SK-N-SH (cell line): ENCODE results near the gene TMEM63B. TPM values are rescaled to one million over a fixed set of nuclear protein-coding genes. Genes with fewer than 3 reads are reported as not detected.

Experiments used
- CTCF ChIA-PET: fragments of 300-600, 350-600 bp; formaldehyde crosslinking; extraction: SDS; loops from one replicate; lab custom pipeline; 2021; lab: Yijun Ruan, JAX
- POLR2A ChIA-PET: fragments of 350-600 bp; sonication (Branson Sonifier 250); formaldehyde crosslinking; extraction: SDS; loops from one replicate; lab custom pipeline; 2020; ENCODE audit warnings: antibody characterized with exemption, inconsistent platforms; lab: Yijun Ruan, JAX
- DNase-seq: peaks from one replicate; pipeline ENCODE4 v3.0.0; 2012
- H2AFZ ChIP-seq: fragments of 200-600 bp; sonication (generic); 2 replicates; pipeline ENCODE4 v1.8.1; 2016; ENCODE audit warnings: antibody characterized with exemption, mild to moderate bottlenecking, low read depth
- H3F3A ChIP-seq: fragments of 200-600 bp; sonication (generic); replicated peaks from 2 replicates; pipeline ENCODE3; 2016; ENCODE audit warnings: antibody characterized with exemption, mild to moderate bottlenecking; ENCODE audit not compliant: insufficient read depth
- H3K27ac ChIP-seq, 2 experiments: fragments of 200-500 bp in 1 of 2; fragments of 200-600 bp in 1 of 2; sonication (Bioruptor generic) in 1 of 2; sonication (generic), shearing (Covaris generic) in 1 of 2; 2 replicates each; pipeline versions ENCODE4 v1.5.1 to v1.6.1; 2014 to 2016; ENCODE audit warnings: low read depth in 2 of 2, inconsistent platforms in 1 of 2, low read length in 1 of 2, mild to moderate bottlenecking in 1 of 2, mixed read lengths in 1 of 2
- H3K27me3 ChIP-seq: fragments of 200-600 bp; sonication (generic), shearing (Covaris generic); 2 replicates; pipeline ENCODE4 v1.6.1; 2016; ENCODE audit warnings: mixed run types; ENCODE audit not compliant: insufficient read depth
- H3K36me3 ChIP-seq, 2 experiments: fragments of 200-500 bp in 1 of 2; fragments of 200-600 bp in 1 of 2; sonication (Bioruptor generic) in 1 of 2; sonication (generic) in 1 of 2; replicated peaks in 1 of 2; 2 replicates each; pipeline versions ENCODE3 to v1.5.1; 2014 to 2016; ENCODE audit warnings: low read length in 1 of 2, mild to moderate bottlenecking in 1 of 2; ENCODE audit not compliant: insufficient read depth in 2 of 2, control insufficient read depth in 1 of 2
- H3K4me1 ChIP-seq, 2 experiments: fragments of 200-500 bp in 1 of 2; fragments of 200-600 bp in 1 of 2; sonication (Bioruptor generic) in 1 of 2; sonication (generic), shearing (Covaris generic) in 1 of 2; 2 replicates each; pipeline versions ENCODE4 v1.5.1 to v1.6.1; 2014 to 2016; ENCODE audit warnings: low read depth in 1 of 2, low read length in 1 of 2, mixed run types in 1 of 2; ENCODE audit not compliant: insufficient read depth in 2 of 2, control insufficient read depth in 1 of 2
- H3K4me2 ChIP-seq: fragments of 200-600 bp; sonication (generic), shearing (Covaris generic); 2 replicates; pipeline ENCODE4 v1.6.1; 2017; ENCODE audit warnings: mixed run types
- H3K4me3 ChIP-seq, 2 experiments: fragments of 200-500 bp in 1 of 2; fragments of 200-600 bp in 1 of 2; sonication (Bioruptor generic) in 1 of 2; sonication (generic), shearing (Covaris generic) in 1 of 2; 2 replicates each; pipeline versions ENCODE4 v1.5.1 to v1.8.1; 2014 to 2016; ENCODE audit warnings: low read depth in 2 of 2, inconsistent platforms in 1 of 2, low read length in 1 of 2, mild to moderate bottlenecking in 1 of 2, mixed read lengths in 1 of 2, moderate library complexity in 1 of 2
- H3K79me2 ChIP-seq: fragments of 200-600 bp; sonication (generic); 2 replicates; pipeline ENCODE4 v1.8.1; 2017; ENCODE audit warnings: mild to moderate bottlenecking; ENCODE audit not compliant: insufficient read depth
- H3K9ac ChIP-seq: fragments of 200-600 bp; sonication (generic); 2 replicates; pipeline ENCODE4 v1.6.1; 2017; ENCODE audit warnings: mixed run types
- H3K9me2 ChIP-seq: fragments of 200-600 bp; sonication (generic); 2 replicates; pipeline ENCODE4 v1.6.1; 2017; ENCODE audit warnings: mixed run types
- H3K9me3 ChIP-seq: fragments of 200-600 bp; sonication (generic); 2 replicates; pipeline ENCODE4 v1.6.1; 2017; ENCODE audit warnings: mixed run types, mild to moderate bottlenecking, moderate library complexity
- H4K20me1 ChIP-seq: fragments of 200-600 bp; sonication (generic); 2 replicates; pipeline ENCODE4 v1.6.1; 2017; ENCODE audit warnings: mild to moderate bottlenecking, mixed run types; ENCODE audit not compliant: insufficient read depth
- CHD2 ChIP-seq: fragments of 150-350 bp; IDR thresholded peaks from 2 replicates; pipeline ENCODE4 v1.6.1; 2018; ENCODE audit warnings: low read length; ENCODE audit not compliant: partially characterized antibody
- ELF1 ChIP-seq: IDR thresholded peaks from 2 replicates; pipeline ENCODE4 v1.4.0; 2012
- FOSL2 ChIP-seq: IDR thresholded peaks from 2 replicates; pipeline ENCODE4 v1.4.0; 2012; ENCODE audit warnings: low read depth, mild to moderate bottlenecking, moderate library complexity, borderline replicate concordance
- FOXJ3 ChIP-seq: sonication (generic); formaldehyde crosslinking; IDR thresholded peaks from 2 replicates; pipeline ENCODE4 v1.5.1; 2020; ENCODE audit warnings: mild to moderate bottlenecking, missing genetic modification reagents
- GABPA ChIP-seq: IDR thresholded peaks from 2 replicates; pipeline ENCODE4 v1.4.0; 2012; ENCODE audit warnings: low read depth, mild to moderate bottlenecking
- GATA2 ChIP-seq: sonication (generic); formaldehyde crosslinking; IDR thresholded peaks from 2 replicates; pipeline ENCODE4 v1.5.0; 2020; ENCODE audit warnings: mild to moderate bottlenecking, missing genetic modification reagents
- JUND ChIP-seq: IDR thresholded peaks from 2 replicates; pipeline ENCODE4 v1.4.0; 2012
- MAX ChIP-seq: IDR thresholded peaks from 2 replicates; pipeline ENCODE4 v1.4.0; 2012; ENCODE audit warnings: low read depth
- MEF2A ChIP-seq: IDR thresholded peaks from 2 replicates; pipeline ENCODE4 v1.4.0; 2012; ENCODE audit warnings: low read depth, borderline replicate concordance
- NFIC ChIP-seq: IDR thresholded peaks from 2 replicates; pipeline ENCODE4 v1.4.0; 2012; ENCODE audit warnings: borderline replicate concordance
- NRF1 ChIP-seq: IDR thresholded peaks from 2 replicates; pipeline ENCODE4 v1.6.1; 2012; ENCODE audit warnings: low read depth, mild to moderate bottlenecking, low read length
- POLR2AphosphoS5 ChIP-seq: IDR thresholded peaks from 2 replicates; pipeline ENCODE4 v1.6.1; 2012; ENCODE audit warnings: low read depth, low read length
- RCOR1 ChIP-seq: fragments of 150-350 bp; IDR thresholded peaks from 2 replicates; pipeline ENCODE4 v1.6.1; 2017; ENCODE audit warnings: antibody characterized with exemption, low read length
- RXRA ChIP-seq: IDR thresholded peaks from 2 replicates; pipeline ENCODE4 v1.4.0; 2012; ENCODE audit warnings: low read depth, mild to moderate bottlenecking, borderline replicate concordance
- SIN3A ChIP-seq: IDR thresholded peaks from 2 replicates; pipeline ENCODE4 v1.6.1; 2012; ENCODE audit warnings: low read depth, mild to moderate bottlenecking, low read length, moderate library complexity, borderline replicate concordance
- SMC3 ChIP-seq: IDR thresholded peaks from 2 replicates; pipeline ENCODE4 v1.6.1; 2012; ENCODE audit warnings: low read depth, low read length, improper control_type of control experiment
- TAF1 ChIP-seq: IDR thresholded peaks from 2 replicates; pipeline ENCODE4 v1.6.1; 2012; ENCODE audit warnings: low read depth, mild to moderate bottlenecking, low read length, moderate library complexity, borderline replicate concordance
- TCF12 ChIP-seq: IDR thresholded peaks from 2 replicates; pipeline ENCODE4 v1.4.0; 2012
- WGBS: methylation state at CpG from one replicate; pipeline ENCODE4 v1.1.6; 2017; ENCODE audit warnings: low lambda C conversion rate; 5-methylcytosine and 5-hydroxymethylcytosine counted together
- polyA plus RNA-seq, 3 experiments: library from polyadenylated mRNA; depleted of rRNA; stranded (reverse); fragments of >200 nt; gene quantifications; 2 replicates each; pipeline ENCODE4 v1.2.3, GENCODE V29; 2012
- TF ChIP-seq, protein P1 (sequence below): IDR thresholded peaks from 2 replicates; pipeline ENCODE4; 2012
- TF ChIP-seq, protein P2 (sequence below): IDR thresholded peaks from 2 replicates; pipeline ENCODE4 v1.6.1; 2012; ENCODE audit warnings: mild to moderate bottlenecking, low read depth, low read length, moderate library complexity

TMEM63B gene
- polyA plus RNA-seq, 1 of the 3 experiments (the other 2 are of a cell fraction), result 52.7 TPM

DNA sequence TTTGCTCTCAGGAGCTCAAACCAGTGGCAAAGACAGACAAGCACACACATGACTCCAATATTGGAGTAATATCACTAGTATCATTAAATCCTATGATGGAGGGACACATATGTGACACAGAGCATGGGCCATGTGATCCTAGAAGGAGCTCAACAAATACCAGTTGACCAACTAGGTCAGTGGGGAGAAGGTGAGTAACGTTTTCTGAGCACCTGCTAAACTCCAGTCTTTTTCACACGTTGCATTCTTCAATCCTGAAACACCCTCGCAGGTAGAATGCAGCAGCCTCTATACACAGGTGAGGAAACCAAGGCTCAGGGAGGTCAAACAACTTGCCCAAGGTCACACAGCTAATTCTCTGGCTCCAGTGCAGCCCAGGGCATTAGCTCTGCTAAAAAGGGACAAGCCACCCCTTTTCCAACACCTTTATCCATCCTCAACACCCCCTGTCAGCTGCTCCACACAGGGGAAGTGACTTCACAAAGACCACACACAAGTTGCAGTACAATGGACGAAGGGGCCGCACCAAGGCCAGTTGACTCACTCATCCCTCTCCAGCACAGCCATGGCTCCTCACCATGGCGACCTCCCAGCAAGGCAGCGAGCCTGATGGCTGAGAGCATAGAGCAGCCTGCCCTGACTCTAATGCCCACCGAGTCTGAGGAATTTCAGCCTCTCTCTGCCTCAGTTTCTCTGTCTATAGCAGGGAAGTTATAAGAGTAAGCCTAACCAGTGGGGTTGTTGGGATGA is 35.7 kb downstream of the TMEM63B start:
- no peaks in the 10 kb centered on the region for H3K9me3 ChIP-seq
- no peak overlapping the region for H3K4me3 ChIP-seq
- CTCF ChIA-PET, result interaction anchor here (0.6 to 4.7 kb wide), 8 partner anchors 9 to 94 kb away, joined by 3 to 26 read pairs (median 6); partner anchors contain the start of gene SLC35B2
- no peaks in the 10 kb centered on the region for H3K27me3 ChIP-seq
- DNase-seq, result no peak
- H3F3A ChIP-seq, result no peaks in the 10 kb centered on the region
- POLR2A ChIA-PET, result interaction anchor here (0.7 kb wide), 1 partner anchor 54 kb away, joined by 3 read pairs; no protein-coding TSS in a partner anchor
- no peak overlapping the region for H3K4me2 ChIP-seq
- H4K20me1 ChIP-seq, result no peaks in the 10 kb centered on the region
- WGBS, result 41% methylated on average over 6 of the region's 8 CpGs
- no peak for TF ChIP-seq GATA2 (CRISPR knock-in tag)
- no peak for TF ChIP-seq NRF1
- no peak for TF ChIP-seq TAF1
- TF ChIP-seq JUND, result no peak
- TF ChIP-seq, protein P1, sequence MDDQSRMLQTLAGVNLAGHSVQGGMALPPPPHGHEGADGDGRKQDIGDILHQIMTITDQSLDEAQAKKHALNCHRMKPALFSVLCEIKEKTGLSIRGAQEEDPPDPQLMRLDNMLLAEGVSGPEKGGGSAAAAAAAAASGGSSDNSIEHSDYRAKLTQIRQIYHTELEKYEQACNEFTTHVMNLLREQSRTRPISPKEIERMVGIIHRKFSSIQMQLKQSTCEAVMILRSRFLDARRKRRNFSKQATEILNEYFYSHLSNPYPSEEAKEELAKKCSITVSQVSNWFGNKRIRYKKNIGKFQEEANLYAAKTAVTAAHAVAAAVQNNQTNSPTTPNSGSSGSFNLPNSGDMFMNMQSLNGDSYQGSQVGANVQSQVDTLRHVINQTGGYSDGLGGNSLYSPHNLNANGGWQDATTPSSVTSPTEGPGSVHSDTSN, result no peak
- no peak for TF ChIP-seq NFIC
- TF ChIP-seq, protein P2, sequence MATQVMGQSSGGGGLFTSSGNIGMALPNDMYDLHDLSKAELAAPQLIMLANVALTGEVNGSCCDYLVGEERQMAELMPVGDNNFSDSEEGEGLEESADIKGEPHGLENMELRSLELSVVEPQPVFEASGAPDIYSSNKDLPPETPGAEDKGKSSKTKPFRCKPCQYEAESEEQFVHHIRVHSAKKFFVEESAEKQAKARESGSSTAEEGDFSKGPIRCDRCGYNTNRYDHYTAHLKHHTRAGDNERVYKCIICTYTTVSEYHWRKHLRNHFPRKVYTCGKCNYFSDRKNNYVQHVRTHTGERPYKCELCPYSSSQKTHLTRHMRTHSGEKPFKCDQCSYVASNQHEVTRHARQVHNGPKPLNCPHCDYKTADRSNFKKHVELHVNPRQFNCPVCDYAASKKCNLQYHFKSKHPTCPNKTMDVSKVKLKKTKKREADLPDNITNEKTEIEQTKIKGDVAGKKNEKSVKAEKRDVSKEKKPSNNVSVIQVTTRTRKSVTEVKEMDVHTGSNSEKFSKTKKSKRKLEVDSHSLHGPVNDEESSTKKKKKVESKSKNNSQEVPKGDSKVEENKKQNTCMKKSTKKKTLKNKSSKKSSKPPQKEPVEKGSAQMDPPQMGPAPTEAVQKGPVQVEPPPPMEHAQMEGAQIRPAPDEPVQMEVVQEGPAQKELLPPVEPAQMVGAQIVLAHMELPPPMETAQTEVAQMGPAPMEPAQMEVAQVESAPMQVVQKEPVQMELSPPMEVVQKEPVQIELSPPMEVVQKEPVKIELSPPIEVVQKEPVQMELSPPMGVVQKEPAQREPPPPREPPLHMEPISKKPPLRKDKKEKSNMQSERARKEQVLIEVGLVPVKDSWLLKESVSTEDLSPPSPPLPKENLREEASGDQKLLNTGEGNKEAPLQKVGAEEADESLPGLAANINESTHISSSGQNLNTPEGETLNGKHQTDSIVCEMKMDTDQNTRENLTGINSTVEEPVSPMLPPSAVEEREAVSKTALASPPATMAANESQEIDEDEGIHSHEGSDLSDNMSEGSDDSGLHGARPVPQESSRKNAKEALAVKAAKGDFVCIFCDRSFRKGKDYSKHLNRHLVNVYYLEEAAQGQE, result no peak
- no peak for TF ChIP-seq POLR2AphosphoS5
- TF ChIP-seq FOXJ3 (CRISPR knock-in tag), result no peak
- TF ChIP-seq TCF12, result no peak
- no peak for TF ChIP-seq MEF2A
- no peak for TF ChIP-seq RXRA
- H3K79me2 ChIP-seq, result no peaks in the 10 kb centered on the region
- no peaks in the 10 kb centered on the region for H3K36me3 ChIP-seq
- peaks cover 0 to 3% of the 10 kb centered on the region in 2 experiments; a peak in 1 of 4 replicates for H3K4me1 ChIP-seq
- H3K9me2 ChIP-seq, result no peaks in the 10 kb centered on the region
- H3K9ac ChIP-seq, result no peak overlapping the region
- H2AFZ ChIP-seq, result no peak overlapping the region
- H3K27ac ChIP-seq, result no peak overlapping the region

DNA sequence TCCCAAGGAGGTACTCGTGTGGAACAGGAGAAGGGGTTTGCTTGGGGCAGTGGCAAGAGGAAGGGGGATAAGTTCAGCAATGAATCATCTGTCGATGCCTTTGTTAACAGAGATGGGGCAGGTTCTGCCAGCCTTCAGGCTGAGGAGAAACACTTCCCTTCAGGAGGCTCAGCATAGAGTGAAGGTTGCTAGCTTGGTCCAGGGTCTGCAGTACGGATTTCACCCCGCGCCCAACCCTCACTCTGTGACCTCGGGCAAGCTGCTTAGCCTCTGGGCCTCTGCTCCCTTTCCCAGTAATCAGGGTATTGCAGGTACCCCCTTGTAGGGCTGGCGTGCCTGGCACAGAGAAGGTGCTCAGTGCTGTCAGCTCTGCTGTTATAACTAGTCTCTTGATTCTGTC is 38.8 kb downstream of the TMEM63B start:
- POLR2A ChIA-PET, result no interaction called here
- H3K4me1 ChIP-seq, result peaks cover 0 to 3% of the 10 kb centered on the region in 2 experiments; a peak in 1 of 4 replicates
- H3K4me3 ChIP-seq, result no peak overlapping the region
- no peaks in the 10 kb centered on the region for H3K79me2 ChIP-seq
- H3K27me3 ChIP-seq, result no peaks in the 10 kb centered on the region
- H3K9ac ChIP-seq, result no peak overlapping the region
- no peaks in the 10 kb centered on the region for H3K9me3 ChIP-seq
- CTCF ChIA-PET, result interaction anchor here (1.3 to 3.1 kb wide), 2 partner anchors 20 to 69 kb away, joined by 3 to 14 read pairs; no protein-coding TSS in a partner anchor
- H2AFZ ChIP-seq, result no peak overlapping the region
- H3K27ac ChIP-seq, result no peak overlapping the region
- no peaks in the 10 kb centered on the region for H4K20me1 ChIP-seq
- H3K9me2 ChIP-seq, result no peaks in the 10 kb centered on the region
- 55% methylated on average over 7 of the region's 7 CpGs for WGBS
- H3F3A ChIP-seq, result no peaks in the 10 kb centered on the region
- no peak for DNase-seq
- H3K36me3 ChIP-seq, result no peaks in the 10 kb centered on the region
- no peak overlapping the region for H3K4me2 ChIP-seq
- TF ChIP-seq ELF1 (no peak), FOSL2 (no peak), RXRA (no peak), CHD2 (no peak), SIN3A (no peak), JUND (no peak), RCOR1 (no peak), FOXJ3 (CRISPR knock-in tag) (no peak), MAX (no peak), SMC3 (no peak), GABPA (no peak)
- TF ChIP-seq, protein P2, result no peak
